Stimulated activated CD8-positive, alpha-beta memory T cell treated with anti-CD3 and anti-CD28 coated beads, Interleukin-15, amount 100 ng/mL, for 1 hour (primary cell): Measurements from ENCODE around the gene SPOCK1.
"Not testable (repeated sequence)": the region's sequence is repeated elsewhere in the genome, so short reads cannot be mapped to it uniquely, and the experiment has no call there.

Experiments used
- DNase-seq: peaks from one replicate; pipeline ENCODE4 v3.0.0-alpha.2; 2020; ENCODE audit warnings: low read depth

Gene SPOCK1

DNA sequence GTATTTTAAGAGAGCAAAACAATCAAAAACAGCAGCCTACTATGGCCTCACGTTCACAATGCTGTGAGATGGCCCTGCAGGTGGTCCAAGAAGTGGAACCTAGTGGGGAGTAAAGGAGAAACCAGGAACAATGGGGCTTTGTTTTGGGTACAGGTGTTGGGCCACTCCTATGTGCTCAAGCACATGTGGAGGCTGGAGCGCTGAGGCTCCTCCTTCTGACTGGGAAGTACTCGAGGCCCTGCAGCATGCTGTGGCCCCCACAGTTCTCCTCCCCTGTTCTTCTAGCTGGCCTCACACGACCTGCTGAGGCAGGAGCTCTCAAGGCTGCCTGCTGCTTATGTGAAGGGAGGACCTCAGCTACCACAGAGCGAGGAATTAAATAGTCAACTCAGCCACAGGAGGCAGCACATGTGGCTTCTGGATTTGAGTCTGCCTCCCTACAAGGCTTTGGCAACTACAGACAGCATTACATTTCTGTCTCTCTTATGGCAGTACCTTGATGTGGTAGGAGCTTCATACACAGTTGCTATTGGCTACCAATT lies 482.3 kb downstream of the SPOCK1 start:
- no peak for DNase-seq

- DNase-seq, result no peak
Observed at GRCh38 chr5:137015540-137016116, 483.5 kb downstream of the SPOCK1 start.

DNA sequence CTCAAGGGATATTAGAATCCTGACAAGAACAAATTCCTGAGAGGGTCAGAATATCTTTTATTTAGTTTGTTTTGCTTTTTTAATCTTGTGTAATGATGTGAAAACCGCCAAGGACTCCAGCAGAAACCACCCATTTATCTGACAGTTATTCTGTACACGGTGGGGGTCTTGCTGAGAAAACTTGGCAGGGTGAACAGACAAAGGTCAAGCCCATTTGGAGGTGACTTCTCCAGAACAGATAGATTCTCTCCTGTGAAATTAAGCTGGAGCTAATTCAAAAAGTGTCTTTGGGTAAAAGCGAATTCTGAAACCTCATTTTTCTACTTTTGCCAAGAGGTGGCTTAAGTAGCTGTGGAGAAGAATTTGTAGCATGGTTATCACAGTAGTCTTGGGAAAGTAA lies 484.4 kb downstream of the SPOCK1 start:
- no peak for DNase-seq

- DNase-seq, result no peak
Observed at GRCh38 chr5:137010226-137010625, 488.9 kb downstream of the SPOCK1 start.

- no peak for DNase-seq
Observed at GRCh38 chr5:137004279-137004678, 494.8 kb downstream of the SPOCK1 start.

- DNase-seq, result no peak
Observed at GRCh38 chr5:137001026-137001569, 498.0 kb downstream of the SPOCK1 start.

GRCh38 chr5:136999787-137000186 lies 499.3 kb downstream of the SPOCK1 start:
- no peak for DNase-seq

DNA sequence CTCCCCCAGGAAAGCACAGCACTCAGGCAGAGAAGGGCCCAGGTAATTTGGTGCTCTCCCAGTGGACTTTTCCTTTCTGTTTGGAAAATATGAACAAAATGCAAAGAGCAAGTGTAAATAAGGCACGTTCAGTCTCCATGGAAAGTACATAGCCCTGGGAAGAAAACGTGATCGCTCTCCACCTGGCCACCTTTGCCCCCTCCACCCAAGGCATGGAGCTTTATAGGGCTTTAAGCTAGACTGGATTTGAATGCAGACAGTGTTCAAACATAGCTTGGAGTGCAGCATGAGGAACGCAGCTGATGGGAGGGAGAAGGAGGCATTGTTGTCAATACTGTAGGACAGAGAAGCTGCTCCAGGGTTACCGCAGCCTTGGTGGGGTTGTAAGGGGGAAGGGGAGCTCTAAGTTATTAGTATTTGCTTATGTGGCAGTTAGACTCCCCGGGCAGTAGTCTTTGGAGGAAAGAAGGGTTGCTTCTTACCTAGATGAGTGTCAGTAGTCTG lies 500.2 kb downstream of the SPOCK1 start:
- no peak for DNase-seq

DNA sequence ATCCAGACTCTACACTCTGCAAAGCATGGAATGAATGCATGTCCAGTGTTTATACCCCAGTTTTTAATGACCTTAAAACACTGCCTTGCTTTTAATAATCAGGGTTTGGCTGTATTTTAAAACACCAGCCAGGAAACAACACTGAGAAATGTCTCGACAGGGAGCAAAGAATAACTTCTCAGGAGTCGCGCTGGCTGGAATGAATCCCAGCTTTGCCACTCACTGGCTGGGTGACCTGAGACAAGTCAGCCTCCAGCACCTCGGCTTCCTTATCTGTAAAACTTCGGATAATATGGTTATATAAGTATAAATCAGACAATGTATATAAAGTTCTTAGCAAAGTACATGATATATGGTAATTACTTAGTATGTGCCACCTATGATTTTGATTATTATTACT lies 505.0 kb downstream of the SPOCK1 start:
- no peak for DNase-seq

DNA sequence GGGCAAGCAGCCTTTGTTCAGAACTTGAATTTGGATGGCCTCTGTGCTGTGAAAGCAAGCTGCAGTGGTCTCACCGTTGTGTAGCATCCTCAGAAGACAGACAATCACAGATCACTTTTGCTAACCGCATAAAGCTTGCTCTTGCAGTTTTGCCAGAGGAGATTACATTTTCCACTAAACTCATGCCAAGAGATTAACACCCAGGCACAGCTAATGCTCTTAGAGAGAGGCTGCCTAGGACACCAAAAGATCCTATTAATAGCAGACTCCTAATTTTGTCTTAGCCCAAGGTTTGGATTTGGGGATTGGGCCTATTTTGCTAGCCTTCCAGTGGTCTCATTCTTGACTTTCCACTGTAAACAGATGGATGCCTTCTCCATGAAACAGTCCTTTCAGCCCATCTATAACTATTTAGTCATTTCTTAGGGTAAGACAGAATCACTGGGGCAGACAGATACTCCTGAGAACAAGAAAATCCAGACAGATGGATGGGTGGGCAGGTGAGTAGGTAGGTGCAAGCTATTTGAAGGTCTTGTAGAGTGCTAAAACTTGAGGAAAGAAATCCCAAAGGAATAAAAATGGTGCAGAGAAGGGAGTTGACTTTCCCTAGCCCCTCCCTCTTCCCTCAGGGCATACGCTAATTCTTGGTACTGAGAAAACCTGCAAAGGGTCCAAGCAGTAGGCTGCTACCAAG lies 506.2 kb downstream of the SPOCK1 start:
- no peak for DNase-seq

- no peak for DNase-seq
Observed at GRCh38 chr5:136985785-136986475, 513.2 kb downstream of the SPOCK1 start.

GRCh38 chr5:136984772-136985446 lies 514.2 kb downstream of the SPOCK1 start:
- no peak for DNase-seq

- DNase-seq, result no peak
Observed at GRCh38 chr5:136981936-136982335, 517.2 kb downstream of the SPOCK1 start.

DNA sequence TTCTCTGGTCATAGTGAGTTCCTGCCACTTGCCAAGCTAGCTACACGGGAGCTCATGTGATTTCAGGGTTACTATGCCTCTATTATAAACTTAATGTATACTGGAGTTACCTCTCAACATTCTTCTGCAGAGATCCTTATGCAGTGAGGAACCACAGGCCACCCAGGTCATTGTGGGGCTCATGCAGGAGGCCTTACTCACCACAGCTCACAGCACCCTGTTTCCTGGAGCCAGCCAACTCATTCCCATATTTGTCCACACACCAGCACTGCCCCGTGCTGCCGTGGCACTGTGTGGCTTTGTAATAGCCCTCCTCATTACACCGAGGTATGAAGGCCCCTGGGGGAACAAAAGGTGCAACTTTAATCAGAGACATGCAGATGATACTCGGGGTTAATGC lies 520.0 kb downstream of the SPOCK1 start:
- no peak for DNase-seq

DNA sequence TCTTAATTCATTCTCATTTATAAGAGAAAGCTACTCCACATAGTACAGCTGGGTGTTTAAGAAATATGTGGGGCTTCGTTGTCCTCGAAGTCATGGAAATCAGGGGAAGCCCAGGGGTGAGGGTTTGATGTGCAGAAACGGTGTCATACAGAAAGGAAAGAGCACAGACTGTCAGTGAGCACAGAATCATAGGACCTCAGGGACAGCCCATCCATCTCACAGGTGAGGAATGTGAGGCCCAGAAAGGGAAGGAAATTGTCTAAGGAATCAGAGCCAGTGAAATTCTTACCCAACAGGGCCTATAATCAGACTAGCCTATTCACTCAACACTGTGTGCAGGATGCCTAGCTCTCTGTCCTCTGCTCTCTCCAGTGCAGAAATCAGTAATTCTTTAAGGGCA lies 535.6 kb downstream of the SPOCK1 start:
- DNase-seq, result no peak

- DNase-seq, result no peak
Observed at GRCh38 chr5:136957428-136957827, 541.7 kb downstream of the SPOCK1 start.

DNA sequence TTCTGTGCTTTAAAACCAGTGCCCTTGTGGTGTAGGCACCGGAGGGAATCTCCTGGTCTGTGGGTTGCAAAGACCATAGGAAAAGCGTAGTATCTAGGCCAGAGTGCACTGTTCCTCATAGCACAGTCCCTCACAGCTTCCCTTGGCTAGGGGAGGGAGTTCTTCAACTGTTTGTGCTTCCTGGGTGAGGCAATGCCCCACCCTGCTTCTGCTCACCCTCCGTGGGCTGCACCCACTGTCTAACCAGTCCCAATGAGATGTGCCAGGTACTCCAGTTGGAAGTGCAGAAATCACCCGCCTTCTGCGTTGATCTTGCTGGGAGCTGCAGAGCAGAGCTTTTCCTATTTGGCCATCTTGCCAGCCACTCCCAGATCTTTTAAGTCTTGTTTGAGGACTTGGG lies 545.0 kb downstream of the SPOCK1 start:
- not testable (repeated sequence) for DNase-seq

DNA sequence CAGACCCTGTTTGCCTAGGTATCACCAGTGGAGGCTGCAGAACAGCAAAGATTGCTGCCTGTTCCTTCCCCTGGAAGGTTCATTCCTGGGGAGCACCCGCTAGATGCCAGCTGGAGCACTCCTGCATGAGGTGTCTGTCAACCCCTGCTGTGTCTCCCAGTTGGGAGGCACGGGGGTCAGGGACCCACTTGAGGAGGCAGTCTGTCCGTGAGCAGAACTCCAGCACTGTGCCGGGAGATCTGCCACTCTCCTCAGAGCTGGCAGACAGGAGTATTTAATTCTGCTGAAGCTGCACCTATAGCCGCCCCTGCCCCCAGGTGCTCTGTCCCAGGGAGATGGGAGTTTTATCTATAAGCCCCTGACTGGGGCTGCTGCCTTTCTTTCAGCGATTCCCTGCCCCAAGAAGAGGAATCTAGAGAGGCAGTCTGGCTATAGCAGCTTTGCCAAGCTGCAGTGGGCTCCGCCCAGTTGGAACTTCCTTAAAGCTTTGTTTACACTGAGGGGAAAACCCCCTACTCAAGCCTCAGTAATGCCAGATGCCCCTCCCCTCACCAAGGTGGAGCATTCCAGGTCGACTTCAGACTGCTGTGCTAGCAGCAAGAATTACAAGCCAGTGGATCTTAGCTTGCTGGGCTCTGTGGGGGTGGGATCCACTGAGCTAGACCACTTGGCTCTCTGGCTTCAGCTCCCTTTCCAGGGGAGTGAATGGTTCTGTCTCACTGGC lies 545.6 kb downstream of the SPOCK1 start:
- DNase-seq, result not testable (repeated sequence)

- no peak for DNase-seq
Observed at GRCh38 chr5:136927571-136927970, 571.6 kb downstream of the SPOCK1 start.

DNA sequence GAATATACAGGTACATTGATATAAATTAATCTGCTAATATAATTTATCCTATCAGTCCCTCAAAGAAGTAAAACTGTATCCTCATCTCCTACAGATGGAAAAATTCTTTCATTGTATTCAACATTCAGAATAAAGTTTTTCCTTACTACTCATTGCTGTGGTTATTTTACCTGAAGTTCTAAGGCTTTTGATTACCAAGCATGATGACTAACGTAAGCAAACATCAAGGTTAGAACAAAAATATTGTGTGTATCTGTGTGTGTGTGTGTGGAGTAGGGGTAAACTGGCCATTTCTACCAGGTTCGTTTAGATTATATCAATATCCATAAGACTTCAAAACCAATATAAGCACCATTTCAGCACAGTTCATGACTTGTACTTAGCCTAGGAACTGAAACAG lies 573.1 kb downstream of the SPOCK1 start:
- no peak for DNase-seq
